ENCODE measurements around the gene JSRP1. TPM values are rescaled to one million over a fixed set of nuclear protein-coding genes. Genes with fewer than 3 reads are reported as not detected.

JSRP1 gene
- total RNA-seq, 1 donor from 2014 or later, result 67.8 TPM

- no peak for DNase-seq
Observed at GRCh38 chr19:2246801-2247361, 9.3 kb downstream of the JSRP1 start.

GRCh38 chr19:2246014-2246620, 10.1 kb downstream of the JSRP1 start:
- DNase-seq, result no peak

DNA sequence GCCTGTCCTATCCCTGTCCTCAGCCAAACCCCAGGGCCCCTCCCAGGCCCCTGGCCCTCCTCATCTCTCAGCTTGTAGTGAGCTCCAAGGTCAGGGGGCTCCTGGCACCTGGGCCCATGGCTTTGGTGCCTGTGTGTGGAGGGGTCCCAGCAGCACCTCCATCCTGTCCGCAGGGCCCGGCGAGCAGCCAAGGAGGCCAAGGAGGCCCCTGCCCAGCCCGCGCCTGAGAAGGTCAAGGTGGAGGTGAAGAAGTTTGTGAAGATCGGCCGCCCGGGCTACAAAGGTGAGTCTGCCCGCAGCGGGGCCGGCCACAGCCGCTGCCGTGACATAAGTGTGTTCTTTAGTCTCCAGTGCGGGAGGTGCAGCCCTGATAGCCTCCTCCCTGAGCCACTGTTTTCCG, 10.9 kb downstream of the JSRP1 start:
- DNase-seq, result no peak

GRCh38 chr19:2244486-2244885, 11.7 kb downstream of the JSRP1 start:
- DNase-seq, result no peak

DNA sequence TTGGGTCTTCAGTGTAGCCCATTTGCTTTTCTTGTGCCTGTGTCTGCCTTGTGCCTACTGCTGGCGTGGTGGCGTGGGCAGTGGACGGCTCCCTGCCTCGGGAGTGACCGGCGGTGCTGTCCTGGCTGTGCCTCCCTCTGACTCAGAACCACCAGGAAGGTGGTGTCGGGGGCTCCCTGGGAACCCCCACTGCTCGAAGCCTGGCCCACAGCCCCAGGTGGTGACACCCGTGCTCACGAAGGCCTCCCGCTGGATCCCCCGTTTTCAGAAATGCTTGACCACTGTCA, 12.1 kb downstream of the JSRP1 start:
- no peak for DNase-seq

- no peak for DNase-seq
Observed at GRCh38 chr19:2243274-2244124, 12.7 kb downstream of the JSRP1 start.

GRCh38 chr19:2242816-2243215, 13.4 kb downstream of the JSRP1 start:
- no peak for DNase-seq

DNA sequence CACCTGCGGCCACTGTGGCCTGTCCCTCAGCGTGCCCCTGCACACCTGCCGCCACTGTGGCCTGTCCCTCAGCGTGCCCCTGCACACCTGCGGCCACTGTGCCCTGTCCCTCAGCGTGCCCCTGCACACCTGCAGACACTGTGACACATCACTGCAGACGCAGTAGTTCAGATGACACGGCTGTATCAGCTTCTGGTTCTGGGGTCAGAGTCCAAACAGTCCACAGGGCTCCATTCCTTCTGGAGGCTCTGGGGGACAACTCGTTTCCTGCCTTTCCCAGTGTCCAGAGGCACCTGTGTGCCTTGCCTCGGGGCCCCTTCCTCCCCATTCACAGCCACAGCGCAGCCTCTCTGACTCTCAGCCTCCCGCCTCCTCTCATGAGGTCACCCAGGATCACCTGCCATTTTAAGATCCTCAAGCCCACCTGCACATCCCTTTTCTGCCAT, 14.1 kb downstream of the JSRP1 start:
- no peak for DNase-seq

- DNase-seq, result no peak
Observed at GRCh38 chr19:2240881-2241760, 15.1 kb downstream of the JSRP1 start.

DNA sequence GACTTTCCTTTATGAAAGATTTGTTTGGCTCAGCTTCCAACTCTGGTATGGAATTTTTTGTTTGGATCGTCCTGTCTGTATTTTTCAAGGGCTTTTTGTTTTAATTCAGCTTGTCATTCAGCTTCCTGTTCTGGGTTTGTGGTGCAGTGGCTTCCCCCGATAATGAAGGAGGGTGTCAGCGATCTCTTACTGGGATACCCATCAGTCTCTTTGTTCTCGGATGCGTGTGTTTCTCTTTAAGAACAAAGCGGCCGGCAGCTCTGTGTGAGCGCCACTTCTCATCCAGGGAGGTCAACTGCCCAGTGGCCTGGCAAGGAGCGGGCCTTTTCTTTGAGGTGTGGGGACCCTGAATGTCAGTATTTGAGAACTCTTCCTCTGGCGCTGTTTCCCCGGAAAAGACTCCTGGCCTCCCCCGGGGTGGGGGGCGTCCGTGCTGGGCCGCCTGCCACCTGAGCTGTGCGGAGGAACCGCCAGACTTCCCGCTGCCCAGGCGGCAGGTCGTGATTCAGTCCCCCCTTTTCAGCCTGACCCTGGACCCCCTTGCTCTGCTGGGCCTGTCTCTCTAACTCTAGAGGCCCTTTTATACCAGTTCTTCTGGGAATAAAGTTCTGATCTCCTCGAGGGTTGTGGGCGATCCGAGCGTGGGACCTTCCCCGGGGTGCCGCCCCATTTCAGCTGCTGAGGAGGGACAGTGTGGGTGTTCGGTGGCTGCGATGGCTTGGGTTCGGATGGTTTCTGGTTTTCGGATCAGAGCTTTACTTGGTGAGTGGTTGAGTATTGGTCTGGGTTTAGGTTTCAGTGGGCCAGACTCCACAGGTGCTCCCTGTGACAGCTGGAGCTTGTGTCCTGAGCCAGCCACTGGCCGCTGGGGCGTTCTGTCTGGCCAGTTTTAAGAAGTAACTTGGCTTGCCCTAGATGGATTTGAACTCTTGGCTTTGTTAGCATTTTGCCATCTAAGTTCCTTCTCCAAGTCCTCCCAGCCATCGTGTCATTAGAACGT, 16.1 kb downstream of the JSRP1 start:
- DNase-seq, result no peak

DNA sequence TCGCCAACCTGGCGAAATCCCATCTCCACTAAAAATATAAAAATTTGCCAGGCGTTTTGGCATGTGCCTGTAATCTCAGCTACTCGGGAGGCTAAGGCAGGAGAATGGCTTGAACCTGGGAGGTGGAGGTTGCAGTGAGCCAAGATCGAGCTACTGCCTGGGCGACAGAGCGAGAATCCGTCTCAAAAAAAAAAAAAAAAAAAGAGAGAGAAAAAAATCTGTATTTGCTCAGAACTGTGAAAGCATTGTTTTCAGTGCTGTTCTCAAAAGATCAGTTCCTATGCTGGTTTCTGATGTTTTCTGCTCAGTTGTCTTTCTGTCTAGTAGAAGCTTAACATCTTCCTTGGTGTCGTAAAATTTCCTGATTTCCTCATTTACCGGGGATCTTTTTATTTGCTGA, 17.0 kb downstream of the JSRP1 start:
- DNase-seq, result no peak

- DNase-seq, result no peak
Observed at GRCh38 chr19:2237869-2238153, 18.4 kb downstream of the JSRP1 start.

DNA sequence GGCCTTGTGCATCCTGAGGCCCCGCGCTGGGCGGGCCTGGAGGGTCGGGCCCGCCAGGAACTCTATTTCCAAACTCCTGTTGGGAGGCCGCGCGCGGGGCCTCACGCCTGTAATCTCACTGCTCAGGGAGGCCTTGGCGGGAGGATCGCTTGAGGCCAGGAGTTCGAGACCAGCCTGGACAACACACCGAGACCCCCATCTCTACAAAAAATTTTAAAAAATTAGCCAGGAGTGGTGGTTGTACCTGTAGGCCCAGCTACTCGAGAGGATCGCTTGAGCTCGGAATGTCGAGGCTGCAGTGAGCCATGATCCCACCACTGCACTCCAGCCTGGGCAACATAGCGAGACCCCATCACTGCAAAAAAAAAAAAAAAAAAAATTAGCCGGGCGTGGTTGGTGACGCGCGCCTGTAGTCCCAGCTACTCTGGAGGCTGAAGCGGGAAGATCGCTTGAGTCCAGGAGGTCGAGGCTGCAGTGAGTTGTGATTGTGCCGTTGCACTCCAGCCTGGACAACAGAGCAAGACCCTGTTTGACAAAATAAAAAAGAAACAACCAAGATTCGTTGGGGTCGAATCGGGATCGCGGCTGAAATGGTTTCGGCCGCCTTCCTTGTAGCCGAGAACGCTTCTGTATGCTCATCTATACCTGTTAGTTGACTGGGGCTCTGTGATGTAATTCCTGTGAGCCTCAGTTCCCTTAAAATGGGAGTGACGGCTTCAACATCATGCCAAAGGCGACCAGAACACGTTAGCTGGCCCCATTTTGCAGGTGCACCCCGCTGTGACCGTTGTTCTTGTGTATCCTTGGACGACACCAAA, 19.0 kb downstream of the JSRP1 start:
- DNase-seq, result no peak

DNA sequence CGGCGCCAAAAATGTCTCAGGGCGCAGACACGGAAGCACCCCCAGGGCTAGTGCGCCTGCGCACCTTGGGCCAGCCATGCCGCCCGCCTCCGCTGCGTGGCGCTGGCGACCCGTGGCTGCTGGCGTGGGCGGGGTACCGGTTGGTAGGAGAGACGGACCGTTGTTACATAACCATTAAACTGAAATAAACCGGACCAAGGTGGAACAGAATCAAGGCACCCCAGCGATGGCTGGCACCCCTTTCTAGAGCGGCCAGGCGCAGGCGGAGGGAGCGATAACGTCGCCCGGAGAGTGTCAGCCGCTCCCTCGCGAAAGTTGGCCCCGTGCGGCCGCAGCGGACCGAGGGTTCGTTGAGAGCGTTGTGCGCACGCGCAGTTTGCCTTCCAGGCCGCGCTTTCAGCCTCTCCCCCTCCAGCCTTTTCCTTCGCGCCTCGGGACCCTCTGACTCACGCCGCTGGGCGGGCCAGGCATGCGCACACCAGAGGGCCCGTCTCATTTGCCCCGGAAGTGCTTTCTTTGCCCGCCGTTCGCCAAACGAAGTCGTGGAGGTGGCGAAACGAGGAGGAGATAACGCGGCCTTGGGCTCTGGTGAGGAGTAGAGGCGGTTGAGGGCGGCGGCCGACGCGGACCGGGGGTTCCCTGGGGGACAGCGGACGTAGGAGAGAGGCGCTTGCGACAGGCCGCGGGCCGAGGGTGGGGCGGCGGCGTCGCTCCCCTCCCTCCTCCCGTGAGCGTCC, 19.7 kb downstream of the JSRP1 start, which contains the start of the genes PLEKHJ1 and SF3A2:
TSS of gene PLEKHJ1 (minus strand) at position 16 of the 737 bp plus-strand sequence. CDS start 81 bp downstream, outside the sequence.
TSS of gene SF3A2 (plus strand) at position 511 of the 737 bp plus-strand sequence. CDS start 6,595 bp downstream, outside the sequence.
- DNase-seq, result peak; percentile 100

DNA sequence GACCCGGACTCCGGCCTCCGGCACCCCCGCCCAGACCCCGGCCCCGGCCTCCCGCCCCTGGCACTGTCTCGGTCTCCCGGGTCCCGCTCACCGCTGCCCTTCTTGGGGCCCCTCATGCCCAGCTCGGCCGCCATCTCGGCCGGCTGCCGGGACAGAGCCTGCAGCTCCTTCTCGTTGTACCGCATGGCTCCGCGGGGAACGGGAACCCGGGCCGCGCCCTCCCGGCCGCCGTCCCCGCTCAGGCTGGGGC, 20.2 kb downstream of the JSRP1 start:
- no peak for DNase-seq

GRCh38 chr19:2235381-2236063, 20.7 kb downstream of the JSRP1 start:
- DNase-seq, result no peak

- no peak for DNase-seq
Observed at GRCh38 chr19:2234996-2235380, 21.2 kb downstream of the JSRP1 start.

- DNase-seq, result no peak
Observed at GRCh38 chr19:2233601-2234280, 22.5 kb downstream of the JSRP1 start.

Measured in tongue (tissue), 2 donors.